ENCODE measurements around the gene EYS. TPM values are rescaled to one million over a fixed set of nuclear protein-coding genes. Genes with fewer than 3 reads are reported as not detected.

EYS gene
- polyA plus RNA-seq, 6 donors from 2014 or later, result 0.06 to 0.18 (median 0.07) TPM; not detected in 1

GRCh38 chr6:64815718-64816117, 891.3 kb downstream of the EYS start:
- no peaks in the 10 kb centered on the region for H3K36me3 Mint-ChIP-seq
- no peaks in the 10 kb centered on the region for H3K4me1 Mint-ChIP-seq
- DNase-seq (no peak), ATAC-seq (ENCODE audit: low read depth in 2 of 2) (no peak)
- no peaks in the 10 kb centered on the region for H3K27me3 Mint-ChIP-seq
- no peak overlapping the region for H3K4me3 Mint-ChIP-seq
- H3K9me3 Mint-ChIP-seq, result peaks cover 0 to 3% (median 0%) of the 10 kb centered on the region in 7 donors
- H3K27ac Mint-ChIP-seq, result no peak overlapping the region

- H3K27me3 Mint-ChIP-seq, result no peaks in the 10 kb centered on the region
- ATAC-seq (ENCODE audit: low read depth in 2 of 2), result no peak
- H3K4me3 Mint-ChIP-seq, result no peak overlapping the region
- no peak overlapping the region for H3K27ac Mint-ChIP-seq
- H3K36me3 Mint-ChIP-seq, result no peaks in the 10 kb centered on the region
- no peaks in the 10 kb centered on the region for H3K4me1 Mint-ChIP-seq
- no peak for DNase-seq
- H3K9me3 Mint-ChIP-seq, result peaks cover 0 to 3% (median 0%) of the 10 kb centered on the region in 7 donors
Measured at GRCh38 chr6:64812138-64812537, 894.9 kb downstream of the EYS start.

- no peak for ATAC-seq (ENCODE audit: low read depth in 2 of 2)
- Mint-ChIP-seq H3K27ac (no peak overlapping the region), H3K4me1 (no peaks in the 10 kb centered on the region), H3K4me3 (no peak overlapping the region), H3K27me3 (no peaks in the 10 kb centered on the region), H3K36me3 (no peaks in the 10 kb centered on the region), H3K9me3 (peaks cover 0 to 3% (median 0%) of the 10 kb centered on the region in 7 donors)
- no peak for DNase-seq
Measured at GRCh38 chr6:64811119-64811518, 895.9 kb downstream of the EYS start.

- Mint-ChIP-seq H3K27ac (no peak overlapping the region), H3K9me3 (peaks cover 0 to 3% (median 0%) of the 10 kb centered on the region in 7 donors), H3K27me3 (no peaks in the 10 kb centered on the region), H3K4me3 (no peak overlapping the region), H3K36me3 (no peaks in the 10 kb centered on the region), H3K4me1 (no peaks in the 10 kb centered on the region)
- ATAC-seq (ENCODE audit: low read depth in 2 of 2) (no peak), DNase-seq (no peak)
Measured at GRCh38 chr6:64807785-64808184, 899.2 kb downstream of the EYS start.

- no peaks in the 10 kb centered on the region for H3K36me3 Mint-ChIP-seq
Measured at GRCh38 chr6:64803470-64804166, 903.4 kb downstream of the EYS start.

GRCh38 chr6:64792534-64792933, 914.5 kb downstream of the EYS start:
- ATAC-seq (ENCODE audit: low read depth in 2 of 2) (no peak), DNase-seq (no peak)
- Mint-ChIP-seq H3K27ac (no peak overlapping the region), H3K27me3 (no peaks in the 10 kb centered on the region), H3K9me3 (peaks cover 0 to 9% (median 0%) of the 10 kb centered on the region in 7 donors), H3K4me1 (no peaks in the 10 kb centered on the region), H3K4me3 (no peak overlapping the region), H3K36me3 (no peaks in the 10 kb centered on the region)

More at GRCh38 chr6:64803470-64804166, 903.4 kb downstream of the EYS start:
- no peaks in the 10 kb centered on the region for H3K27me3 Mint-ChIP-seq
- peaks cover 0 to 3% (median 0%) of the 10 kb centered on the region in 7 donors for H3K9me3 Mint-ChIP-seq
- ATAC-seq (ENCODE audit: low read depth in 2 of 2), result no peak
- no peak for DNase-seq
- no peaks in the 10 kb centered on the region for H3K4me1 Mint-ChIP-seq
- no peak overlapping the region for H3K4me3 Mint-ChIP-seq
- no peak overlapping the region for H3K27ac Mint-ChIP-seq

GRCh38 chr6:64789476-64789875, 917.5 kb downstream of the EYS start:
- no peaks in the 10 kb centered on the region for H3K27me3 Mint-ChIP-seq
- no peak overlapping the region for H3K4me3 Mint-ChIP-seq
- DNase-seq (no peak), ATAC-seq (ENCODE audit: low read depth in 2 of 2) (no peak)
- H3K36me3 Mint-ChIP-seq, result no peaks in the 10 kb centered on the region
- peak overlapping the region in 1 of 6 donors; percentile 8 for H3K27ac Mint-ChIP-seq
- H3K4me1 Mint-ChIP-seq, result no peaks in the 10 kb centered on the region
- peaks cover 0 to 9% (median 0%) of the 10 kb centered on the region in 7 donors for H3K9me3 Mint-ChIP-seq

- Mint-ChIP-seq H3K9me3 (peaks cover 0 to 9% (median 0%) of the 10 kb centered on the region in 7 donors), H3K4me1 (no peaks in the 10 kb centered on the region), H3K27me3 (no peaks in the 10 kb centered on the region), H3K36me3 (no peaks in the 10 kb centered on the region), H3K4me3 (no peak overlapping the region), H3K27ac (no peak overlapping the region)
- ATAC-seq (ENCODE audit: low read depth in 2 of 2), result no peak
- no peak for DNase-seq
Measured at GRCh38 chr6:64786736-64787135, 920.3 kb downstream of the EYS start.

GRCh38 chr6:64782877-64783276, 924.1 kb downstream of the EYS start:
- H3K9me3 Mint-ChIP-seq, result peaks cover 0 to 6% (median 3%) of the 10 kb centered on the region in 7 donors

GRCh38 chr6:64777941-64778785, 928.9 kb downstream of the EYS start:
- H3K27me3 Mint-ChIP-seq, result no peaks in the 10 kb centered on the region
- DNase-seq, result no peak
- H3K4me3 Mint-ChIP-seq, result no peak overlapping the region
- H3K36me3 Mint-ChIP-seq, result no peaks in the 10 kb centered on the region
- H3K27ac Mint-ChIP-seq, result no peak overlapping the region
- H3K4me1 Mint-ChIP-seq, result no peaks in the 10 kb centered on the region
- no peak for ATAC-seq (ENCODE audit: low read depth in 2 of 2)
- peaks cover 0 to 10% (median 8%) of the 10 kb centered on the region in 7 donors for H3K9me3 Mint-ChIP-seq

More at GRCh38 chr6:64782877-64783276, 924.1 kb downstream of the EYS start:
- ATAC-seq (ENCODE audit: low read depth in 2 of 2) (no peak), DNase-seq (no peak)
- Mint-ChIP-seq H3K4me3 (no peak overlapping the region), H3K4me1 (no peaks in the 10 kb centered on the region), H3K27ac (no peak overlapping the region), H3K36me3 (no peaks in the 10 kb centered on the region), H3K27me3 (no peaks in the 10 kb centered on the region)

- no peaks in the 10 kb centered on the region for H3K27me3 Mint-ChIP-seq
- no peak overlapping the region for H3K27ac Mint-ChIP-seq
- no peaks in the 10 kb centered on the region for H3K36me3 Mint-ChIP-seq
- H3K9me3 Mint-ChIP-seq, result peaks cover 2 to 15% (median 7%) of the 10 kb centered on the region in 7 donors
- H3K4me1 Mint-ChIP-seq, result no peaks in the 10 kb centered on the region
- H3K4me3 Mint-ChIP-seq, result no peak overlapping the region
- ATAC-seq (ENCODE audit: low read depth in 2 of 2), result no peak
- DNase-seq, result no peak
Measured at GRCh38 chr6:64776359-64776758, 930.7 kb downstream of the EYS start.

- Mint-ChIP-seq H3K4me1 (no peaks in the 10 kb centered on the region), H3K27me3 (no peaks in the 10 kb centered on the region), H3K36me3 (no peaks in the 10 kb centered on the region), H3K9me3 (peaks cover 2 to 15% (median 7%) of the 10 kb centered on the region in 7 donors), H3K27ac (peak overlapping the region in 1 of 6 donors; percentile 62), H3K4me3 (no peak overlapping the region)
- no peak for ATAC-seq (ENCODE audit: low read depth in 2 of 2)
- DNase-seq, result no peak
Measured at GRCh38 chr6:64774881-64775280, 932.1 kb downstream of the EYS start.

GRCh38 chr6:64750910-64751309, 956.1 kb downstream of the EYS start:
- Mint-ChIP-seq H3K4me3 (no peak overlapping the region), H3K27me3 (no peaks in the 10 kb centered on the region), H3K4me1 (no peaks in the 10 kb centered on the region), H3K9me3 (peaks cover 0 to 12% (median 2%) of the 10 kb centered on the region in 7 donors), H3K27ac (no peak overlapping the region), H3K36me3 (no peaks in the 10 kb centered on the region)
- no peak for DNase-seq
- ATAC-seq (ENCODE audit: low read depth in 2 of 2), result no peak

- Mint-ChIP-seq H3K9me3 (no peaks in the 10 kb centered on the region), H3K4me1 (no peaks in the 10 kb centered on the region)
Measured at GRCh38 chr6:64737418-64737817, 969.6 kb downstream of the EYS start.

More at GRCh38 chr6:64737418-64737817, 969.6 kb downstream of the EYS start:
- DNase-seq (no peak), ATAC-seq (ENCODE audit: low read depth in 2 of 2) (no peak)
- no peaks in the 10 kb centered on the region for H3K27me3 Mint-ChIP-seq
- no peaks in the 10 kb centered on the region for H3K36me3 Mint-ChIP-seq
- no peak overlapping the region for H3K27ac Mint-ChIP-seq
- H3K4me3 Mint-ChIP-seq, result no peak overlapping the region

Data from naive B cell (primary cell).